ENCODE data around the gene SLC6A19. TPM values are rescaled to one million over a fixed set of nuclear protein-coding genes. Genes with fewer than 3 reads are reported as not detected.

SLC6A19 gene
- total and polyA plus RNA-seq, 10 of the 15 experiments (the other 5 are each of a cell fraction or from before 2014, with no cell fraction given): 0.01 to 0.03 TPM; not detected in 8

- no peaks in the 10 kb centered on the region for H4K20me1 ChIP-seq (ENCODE audit: control insufficient read depth, insufficient read depth)
- no peak overlapping the region for H3K4me3 ChIP-seq
- H3K4me1 ChIP-seq (ENCODE audit: control insufficient read depth, insufficient read depth, low read length): no peaks in the 10 kb centered on the region
- H3K4me2 ChIP-seq (ENCODE audit: control insufficient read depth, insufficient read depth): no peak overlapping the region
- H3K36me3 ChIP-seq (ENCODE audit: control insufficient read depth in 2 of 2, insufficient read depth in 2 of 2, low read length in 1 of 2): no peaks in the 10 kb centered on the region
- H2AFZ ChIP-seq (ENCODE audit: control insufficient read depth, low read depth, low read length): no peak overlapping the region
- WGBS (ENCODE audit: insufficient coverage, insufficient replicate concordance, low lambda C conversion rate, missing lambda C conversion rate): 0% methylated on average over 1 of the region's 1 CpG
- BruUV-seq (replicated peaks): no TSS peak
- no peak overlapping the region for H3K9ac ChIP-seq (ENCODE audit: control insufficient read depth, insufficient read depth, low read length)
- DNase-seq (ENCODE audit: low read depth, low spot score) (no peak), ATAC-seq (no peak), FAIRE-seq (no peak)
- H3K27me3 ChIP-seq (replicated peaks in 1 of 2; ENCODE audit: control insufficient read depth in 2 of 2, insufficient read depth in 2 of 2, low read length in 1 of 2): no peaks in the 10 kb centered on the region; a peak in 1 of 4 replicates
- CTCF ChIA-PET: no interaction called here
- no peak overlapping the region for H3K27ac ChIP-seq (ENCODE audit: control insufficient read depth, insufficient read depth)
- RAD21 ChIA-PET (ENCODE audit: unreplicated experiment): no interaction called here
- SMC1A ChIA-PET (ENCODE audit: uncharacterized antibody, unreplicated experiment): no interaction called here
- no peaks in the 10 kb centered on the region for H3K79me2 ChIP-seq (ENCODE audit: control insufficient read depth, insufficient read depth, low read length)
- intact Hi-C loops (cut with micrococcal nuclease; ENCODE audit: unreplicated experiment): no loop called here
- POLR2A ChIA-PET: no interaction called here
- H3K9me3 ChIP-seq (replicated peaks; ENCODE audit: control insufficient read depth, insufficient read depth, low read length): no peaks in the 10 kb centered on the region
- in situ Hi-C loops (cut with MboI): no loop called here
- TF ChIP-seq POLR2AphosphoS5 (IDR thresholded peaks at IDR 0.05; ENCODE audit: low read length) (no peak), CREB1 (IDR thresholded peaks at IDR 0.05; ENCODE audit: low read depth) (no peak), HDGF (IDR thresholded peaks at IDR 0.05) (no peak), CBX3 (IDR thresholded peaks at IDR 0.05; ENCODE audit: borderline replicate concordance, low read depth) (no peak), BRCA1 (IDR thresholded peaks at IDR 0.05; ENCODE audit: low read depth, low read length) (no peak), MYB (IDR thresholded peaks at IDR 0.05; ENCODE audit: borderline replicate concordance, low read depth, low read length) (no peak), TBL1XR1 (IDR thresholded peaks at IDR 0.05; ENCODE audit: low read depth, low read length) (no peak), PRDM15 (CRISPR knock-in tag; IDR thresholded peaks at IDR 0.05) (no peak), ZBTB11 (CRISPR knock-in tag; IDR thresholded peaks at IDR 0.05) (no peak), SMAD1 (IDR thresholded peaks at IDR 0.05; ENCODE audit: low read depth, partially characterized antibody) (no peak), CTCF (IDR thresholded peaks at IDR 0.05 in 2 of 3, conservative IDR thresholded peaks at IDR 0.05 in 1 of 3; ENCODE audit: control insufficient read depth in 2 of 3, extremely low read depth in 1 of 3, insufficient read depth in 1 of 3, low read depth in 3 of 3, low read length in 3 of 3) (no peak), ZZZ3 (IDR thresholded peaks at IDR 0.05; ENCODE audit: control insufficient read depth, insufficient read length, low read depth) (no peak), ZNF207 (IDR thresholded peaks at IDR 0.05; ENCODE audit: borderline replicate concordance) (no peak)
Measured at GRCh38 chr5:1196562-1196961, 4.8 kb upstream of the SLC6A19 start.

All from GM12878 (cell line).